OCI-LY3 (cell line): Measurements from ENCODE around the gene TRIM44.

Experiments used
- CTCF ChIP-seq: fragments of 200-600, 300-600 bp; sonication (generic); IDR thresholded peaks from 2 replicates; pipeline ENCODE4 v1.5.1; 2014; ENCODE audit warnings: antibody characterized with exemption, low read length, low read depth
- EZH2phosphoT487 ChIP-seq: fragments of 200-600 bp; shearing (Covaris generic); IDR thresholded peaks from 2 replicates; pipeline ENCODE4 v1.6.1; 2018; ENCODE audit warnings: antibody characterized with exemption, mixed run types, low read depth

GRCh38 chr11:35629511-35629910 lies 33.1 kb upstream of the TRIM44 start:
- TF ChIP-seq CTCF (no peak), EZH2phosphoT487 (no peak)
